ENCODE data around the gene MAN1A2. TPM values are rescaled to one million over a fixed set of nuclear protein-coding genes. Genes with fewer than 3 reads are reported as not detected.

MAN1A2 gene
- total and polyA plus RNA-seq, 4 donors, result 6.4 to 56.3 (median 25.3) TPM

DNA sequence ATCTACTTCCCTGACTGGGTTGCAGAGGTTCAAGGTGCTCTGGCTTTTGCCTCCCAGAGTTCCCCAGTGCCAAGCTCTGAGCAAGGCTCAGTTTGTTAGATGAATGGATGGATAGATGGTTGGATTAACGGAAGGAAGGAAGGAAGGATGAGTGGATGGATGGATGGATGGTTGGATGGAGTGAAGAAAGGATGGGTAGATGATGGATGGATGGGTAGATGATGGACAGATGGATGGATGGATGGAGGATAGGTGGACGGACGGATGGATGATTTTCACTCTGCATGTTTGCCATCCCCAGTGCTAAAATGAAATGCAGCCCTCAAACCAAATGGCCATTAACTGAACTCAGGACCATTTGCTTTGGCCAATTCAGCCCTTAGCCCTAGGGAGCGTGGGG lies 211.2 kb downstream of the MAN1A2 start:
- Histone ChIP-seq H3K4me1 (ENCODE audit: control insufficient read depth in 5 of 5, insufficient read depth in 5 of 5, low read length in 5 of 5) (peaks cover 0 to 8% (median 0%) of the 10 kb centered on the region in 5 donors), H3K27me3 (ENCODE audit: control insufficient read depth in 3 of 3, insufficient read depth in 3 of 3, low read length in 2 of 3) (no peaks in the 10 kb centered on the region), H3K9ac (ENCODE audit: insufficient read depth in 1 of 2, low read length in 2 of 2) (no peak overlapping the region), H3K4me3 (no peak overlapping the region), H3K36me3 (ENCODE audit: control insufficient read depth in 4 of 4, insufficient read depth in 4 of 4, low read length in 4 of 4) (no peaks in the 10 kb centered on the region), H3K9me3 (ENCODE audit: control insufficient read depth in 4 of 4, insufficient read depth in 3 of 4, low read length in 3 of 4) (no peaks in the 10 kb centered on the region), H3K27ac (ENCODE audit: low read depth in 1 of 2, low read length in 1 of 2) (no peak overlapping the region)
- TF ChIP-seq, protein P1, sequence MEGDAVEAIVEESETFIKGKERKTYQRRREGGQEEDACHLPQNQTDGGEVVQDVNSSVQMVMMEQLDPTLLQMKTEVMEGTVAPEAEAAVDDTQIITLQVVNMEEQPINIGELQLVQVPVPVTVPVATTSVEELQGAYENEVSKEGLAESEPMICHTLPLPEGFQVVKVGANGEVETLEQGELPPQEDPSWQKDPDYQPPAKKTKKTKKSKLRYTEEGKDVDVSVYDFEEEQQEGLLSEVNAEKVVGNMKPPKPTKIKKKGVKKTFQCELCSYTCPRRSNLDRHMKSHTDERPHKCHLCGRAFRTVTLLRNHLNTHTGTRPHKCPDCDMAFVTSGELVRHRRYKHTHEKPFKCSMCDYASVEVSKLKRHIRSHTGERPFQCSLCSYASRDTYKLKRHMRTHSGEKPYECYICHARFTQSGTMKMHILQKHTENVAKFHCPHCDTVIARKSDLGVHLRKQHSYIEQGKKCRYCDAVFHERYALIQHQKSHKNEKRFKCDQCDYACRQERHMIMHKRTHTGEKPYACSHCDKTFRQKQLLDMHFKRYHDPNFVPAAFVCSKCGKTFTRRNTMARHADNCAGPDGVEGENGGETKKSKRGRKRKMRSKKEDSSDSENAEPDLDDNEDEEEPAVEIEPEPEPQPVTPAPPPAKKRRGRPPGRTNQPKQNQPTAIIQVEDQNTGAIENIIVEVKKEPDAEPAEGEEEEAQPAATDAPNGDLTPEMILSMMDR (IDR thresholded peaks at IDR 0.05; ENCODE audit: control extremely low read depth, extremely low read depth), result no peak
- WGBS, 2 donors, result 93 to 98% methylated on average over 4 of the region's 4 CpGs
- no peak for ATAC-seq (ENCODE audit: insufficient read depth, low FRiP score)
- DNase-seq, result no peak

Other genes starting within 250 kb of the MAN1A2 start
- 1 to 10 TPM; 3.1 to 6.0 TPM for gene TRIM45, start 245.7 kb upstream of the MAN1A2 start, total RNA-seq
- 1 to 10 TPM in 1 of 2 donors, under 1 TPM in 1; 0.41 to 2.8 TPM for gene TRIM45, start 245.7 kb upstream of the MAN1A2 start, polyA plus RNA-seq
- 1 to 10 TPM; 3.0 to 3.9 TPM for gene VTCN1, start 156.5 kb upstream of the MAN1A2 start, total RNA-seq
- gene VTCN1, start 156.5 kb upstream of the MAN1A2 start, polyA plus RNA-seq, result under 1 TPM; 0.45 to 0.84 TPM
- 10 to 100 TPM; 30.1 to 39.0 TPM for gene TENT5C, start 238.6 kb downstream of the MAN1A2 start, total RNA-seq
- gene TENT5C, start 238.6 kb downstream of the MAN1A2 start, polyA plus RNA-seq, result 1 to 10 TPM; 2.7 to 5.0 TPM

All from lung (tissue), 12 donors.